GM12891 (cell line): ENCODE results near the gene NET1.

Experiments used
- DNase-seq: peaks from one replicate; pipeline ENCODE4 v3.0.0; 2011; ENCODE audit warnings: low spot score; ENCODE audit not compliant: insufficient read length
- FAIRE-seq: peaks from 2 replicates; lab custom pipeline; 2011; peaks lifted over from hg19 to GRCh38; lab: Jason Lieb, UNC
- PAX5 ChIP-seq: IDR thresholded peaks from 2 replicates; pipeline ENCODE4 v1.6.1; 2011; ENCODE audit warnings: low read length, moderate library complexity, mild to moderate bottlenecking; ENCODE audit not compliant: insufficient read depth, severe bottlenecking
- POLR2A ChIP-seq: IDR thresholded peaks from 2 replicates; pipeline ENCODE4 v1.6.1; 2011; ENCODE audit warnings: low read depth, low read length, control low read depth
- POLR2AphosphoS5 ChIP-seq: IDR thresholded peaks from 2 replicates; pipeline ENCODE4 v1.6.1; 2011; ENCODE audit warnings: low read depth, low read length, control low read depth
- POU2F2 ChIP-seq: IDR thresholded peaks from 2 replicates; pipeline ENCODE4 v1.6.1; 2011; ENCODE audit warnings: low read depth, mild to moderate bottlenecking, control low read depth, low read length, moderate library complexity
- SPI1 ChIP-seq: IDR thresholded peaks from 2 replicates; pipeline ENCODE4 v1.6.1; 2011; ENCODE audit warnings: low read depth, low read length, control low read depth
- TAF1 ChIP-seq: IDR thresholded peaks from 2 replicates; pipeline ENCODE4 v1.6.1; 2011; ENCODE audit warnings: low read depth, low read length, control low read depth

NET1 gene

DNA sequence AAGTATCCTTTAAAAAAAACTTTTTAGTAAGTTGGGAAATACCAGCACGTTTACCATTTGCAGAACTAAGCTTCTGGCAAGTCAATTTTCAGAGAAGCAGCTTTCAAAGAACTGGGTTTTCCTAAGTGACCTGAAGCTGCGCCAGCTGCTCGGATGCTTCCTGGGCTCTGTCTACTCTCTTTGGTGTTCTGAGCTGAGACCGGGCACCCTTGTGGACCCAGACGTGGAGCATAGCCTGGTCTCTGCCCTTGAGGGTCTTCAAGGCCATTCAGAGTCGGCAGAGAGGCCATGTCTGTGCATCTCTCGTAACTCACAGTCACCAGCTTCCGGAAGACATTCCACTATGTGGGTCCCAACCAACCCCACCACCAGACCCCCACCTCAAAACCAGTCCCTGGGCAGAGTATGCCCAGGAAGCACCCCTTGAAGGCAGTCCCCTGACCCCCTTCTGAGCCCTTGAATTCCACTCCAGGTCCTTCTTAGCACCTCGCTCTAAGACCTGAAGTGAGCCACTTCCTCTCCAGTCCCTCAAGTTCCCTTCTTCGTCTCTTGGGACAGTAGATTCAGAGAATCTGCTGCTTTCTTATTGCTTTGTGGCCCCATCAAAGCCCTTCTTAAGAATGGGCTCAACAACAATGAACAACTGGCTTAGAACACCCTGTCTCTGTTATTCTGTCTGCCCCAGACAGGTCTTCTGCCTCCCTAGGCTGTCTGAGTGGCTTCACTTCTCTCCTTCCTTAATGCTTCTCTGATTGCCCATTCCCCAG is 78.5 kb downstream of the NET1 start:
- DNase-seq (no peak), FAIRE-seq (no peak)
- TF ChIP-seq TAF1 (no peak), PAX5 (no peak), SPI1 (0 out of 2 replicates have a peak, but pooled peaks have one; percentile 18), POLR2AphosphoS5 (no peak)

DNA sequence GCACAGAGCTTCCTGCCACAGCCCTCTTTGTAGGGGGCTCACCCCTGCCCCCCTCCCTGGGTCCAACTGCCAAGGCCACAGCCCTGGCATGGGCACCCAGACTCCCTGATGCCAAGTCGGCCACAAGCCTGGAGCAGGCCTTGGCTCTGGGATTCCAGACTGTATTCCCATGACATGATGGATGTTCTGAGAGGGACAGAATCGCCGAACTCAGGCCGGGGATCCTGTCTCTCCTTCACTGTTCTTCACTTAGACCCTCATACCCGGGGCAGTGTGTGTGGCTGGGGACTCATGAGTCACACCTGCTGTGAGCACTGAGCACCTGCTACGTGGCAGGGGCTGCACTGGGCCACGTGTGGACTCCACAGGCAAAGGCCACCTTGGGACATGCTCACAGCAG is 79.1 kb downstream of the NET1 start:
- no peak for TF ChIP-seq PAX5
- no peak for TF ChIP-seq POLR2AphosphoS5
- no peak for TF ChIP-seq TAF1
- TF ChIP-seq SPI1, result no peak
- TF ChIP-seq POU2F2, result no peak
- no peak for TF ChIP-seq POLR2A
- DNase-seq, result no peak
- no peak for FAIRE-seq

- no peak for DNase-seq
- FAIRE-seq, result no peak
- TF ChIP-seq TAF1 (no peak), POLR2AphosphoS5 (no peak), POLR2A (no peak), POU2F2 (no peak), SPI1 (no peak), PAX5 (no peak)
Observed at GRCh38 chr10:5492322-5492855, 80.0 kb downstream of the NET1 start.

- FAIRE-seq (no peak), DNase-seq (no peak)
- no peak for TF ChIP-seq POLR2A
- no peak for TF ChIP-seq TAF1
- no peak for TF ChIP-seq SPI1
- TF ChIP-seq POU2F2, result no peak
- TF ChIP-seq PAX5, result no peak
- TF ChIP-seq POLR2AphosphoS5, result no peak
Observed at GRCh38 chr10:5492929-5493576, 80.7 kb downstream of the NET1 start.

GRCh38 chr10:5493691-5494090 is 81.3 kb downstream of the NET1 start:
- no peak for DNase-seq
- FAIRE-seq, result no peak

DNA sequence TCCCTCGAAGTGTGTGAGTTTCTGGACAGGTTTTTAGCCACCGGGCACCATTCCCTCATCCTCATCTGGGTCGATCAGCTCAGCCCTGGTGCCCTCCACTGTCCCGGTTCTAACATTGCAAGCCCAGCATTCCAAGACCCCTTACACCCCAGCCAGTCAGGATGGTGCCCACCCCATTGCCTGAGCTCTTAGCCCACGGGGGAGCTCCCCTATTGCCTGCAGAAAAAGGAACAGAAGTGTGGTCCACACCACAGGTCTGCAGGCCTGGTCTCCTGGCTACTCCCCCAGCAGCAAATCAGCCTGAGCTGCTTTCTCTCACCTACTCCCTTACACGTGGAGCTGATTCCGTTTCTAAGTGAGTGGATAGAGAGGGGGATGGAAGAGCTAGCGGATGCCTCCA is 82.3 kb downstream of the NET1 start:
- no peak for FAIRE-seq
- TF ChIP-seq TAF1 (no peak), POLR2AphosphoS5 (no peak), SPI1 (no peak), POLR2A (no peak), PAX5 (no peak)
- DNase-seq, result no peak

More at GRCh38 chr10:5493691-5494090, 81.3 kb downstream of the NET1 start:
- no peak for TF ChIP-seq SPI1
- no peak for TF ChIP-seq PAX5
- no peak for TF ChIP-seq POLR2AphosphoS5
- no peak for TF ChIP-seq POLR2A
- TF ChIP-seq TAF1, result no peak
- TF ChIP-seq POU2F2, result no peak

DNA sequence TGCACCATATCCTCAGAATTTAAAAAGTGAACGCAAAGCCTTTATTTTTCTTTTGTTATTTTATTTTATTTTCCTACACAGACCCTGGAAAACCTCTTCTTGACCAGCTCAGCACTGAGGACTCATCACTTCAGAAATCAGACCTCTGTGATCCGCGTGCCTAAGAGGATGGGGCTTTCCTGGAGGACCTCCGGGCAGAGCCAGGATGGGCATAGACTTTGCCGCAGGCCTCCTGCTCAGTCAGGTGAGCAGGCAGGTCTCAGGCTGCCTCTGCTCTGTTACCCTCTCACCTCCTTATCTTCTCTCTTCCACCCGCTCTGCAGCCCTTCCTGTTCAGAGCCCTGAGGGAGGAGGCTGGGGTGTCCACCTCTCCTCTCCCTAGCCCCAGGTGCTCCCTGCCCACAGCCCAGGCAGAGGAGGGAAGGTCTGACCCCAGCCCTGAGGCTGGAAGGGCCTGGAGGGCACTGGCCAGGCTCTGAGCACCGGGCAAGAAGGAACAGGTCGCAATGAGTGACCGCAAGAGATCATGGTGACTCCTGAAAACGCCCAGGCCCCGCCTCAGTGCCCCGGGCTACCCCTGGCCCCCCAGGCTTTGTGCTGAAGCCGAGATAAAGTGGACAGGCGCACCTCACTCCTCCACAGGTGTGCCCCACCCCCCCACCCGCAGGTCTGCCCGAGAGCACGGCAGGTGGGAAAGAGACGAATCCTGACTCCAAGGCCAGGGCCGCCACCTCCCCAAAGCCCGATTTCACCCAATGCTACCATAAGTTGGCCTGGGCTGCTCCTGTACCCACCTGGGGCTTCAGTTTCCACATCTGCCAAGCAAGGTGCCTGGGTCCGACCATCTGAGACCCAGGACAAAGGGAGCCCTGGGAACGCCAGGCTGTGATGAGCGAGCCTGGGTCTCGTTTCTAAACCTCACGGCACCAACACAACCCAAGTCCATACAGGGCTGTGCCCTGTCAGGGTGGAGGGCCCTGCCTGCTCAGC is 84.2 kb downstream of the NET1 start:
- TF ChIP-seq PAX5 (no peak), POU2F2 (no peak), POLR2AphosphoS5 (no peak), SPI1 (no peak), POLR2A (no peak), TAF1 (no peak)
- FAIRE-seq (no peak), DNase-seq (no peak)

DNA sequence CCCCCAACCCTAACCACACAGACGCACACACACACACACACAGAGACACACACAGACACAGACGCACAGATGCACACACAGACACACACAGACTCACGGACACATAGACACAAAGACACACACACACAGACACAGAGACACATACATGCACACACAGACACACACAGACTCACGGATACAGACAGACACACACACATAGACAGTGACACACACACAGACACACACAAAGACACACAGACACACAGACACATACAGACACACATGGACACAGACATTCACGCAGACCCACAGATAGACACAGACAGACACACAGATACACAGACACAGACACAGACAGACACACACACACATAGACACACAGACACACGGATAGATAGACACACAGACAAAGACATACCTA is 84.9 kb downstream of the NET1 start:
- TF ChIP-seq TAF1 (no peak), POU2F2 (no peak), PAX5 (no peak), POLR2A (no peak), POLR2AphosphoS5 (no peak), SPI1 (no peak)
- no peak for FAIRE-seq

More for the DNA sequence above, 84.9 kb downstream of the NET1 start:
- DNase-seq, result no peak
